ENCODE data around the gene AUTS2.

AUTS2 gene

DNA sequence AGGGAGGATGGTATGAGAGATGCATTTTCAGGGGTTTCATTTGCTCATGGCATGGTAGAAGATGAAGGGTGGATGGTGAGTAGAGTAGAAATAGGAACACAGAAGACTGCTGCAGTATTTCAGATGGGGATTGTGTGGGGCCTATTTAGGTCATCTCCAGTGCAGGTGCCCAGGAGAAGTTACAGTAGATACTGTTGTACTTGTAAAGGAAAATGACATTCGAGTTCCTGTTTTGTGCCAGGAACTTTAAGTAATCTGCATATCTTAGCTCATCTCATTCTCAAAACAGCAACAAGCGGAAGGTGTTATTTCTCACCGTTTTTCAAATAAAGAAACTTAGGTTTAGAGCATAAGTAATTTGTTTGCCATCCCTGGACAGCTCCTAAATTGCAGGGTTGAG is 156.2 kb downstream of the AUTS2 start:
- in situ Hi-C loops (cut with MboI; ENCODE audit: low sequenced_read_pairs) = no loop called here

DNA sequence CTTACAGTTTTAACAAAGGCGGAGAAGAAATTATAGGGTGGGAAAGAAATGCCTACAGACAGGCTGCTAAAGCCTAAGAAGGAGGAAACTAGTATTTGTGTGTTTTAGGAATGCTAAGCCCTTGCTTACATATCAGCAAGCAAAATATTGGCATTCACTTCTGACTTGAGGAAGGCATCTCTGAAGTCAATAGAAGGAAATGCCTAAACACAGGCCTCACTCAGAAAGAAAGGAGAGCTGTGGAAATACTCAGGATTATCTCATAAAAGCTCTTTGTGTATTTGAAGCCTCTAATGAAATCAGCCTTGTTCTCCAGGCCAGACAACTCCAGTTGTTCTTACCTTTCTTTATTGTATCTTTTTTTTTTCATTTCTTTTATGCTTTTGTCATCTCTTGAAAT is 158.0 kb downstream of the AUTS2 start:
- in situ Hi-C loops (cut with MboI; ENCODE audit: low sequenced_read_pairs) = no loop called here

GRCh38 chr7:69757528-69757927 is 159.3 kb downstream of the AUTS2 start:
- in situ Hi-C loops (cut with MboI; ENCODE audit: low sequenced_read_pairs) = no loop called here

- in situ Hi-C loops (cut with MboI; ENCODE audit: low sequenced_read_pairs) = no loop called here
Measured at GRCh38 chr7:69757981-69758430, 159.7 kb downstream of the AUTS2 start.

DNA sequence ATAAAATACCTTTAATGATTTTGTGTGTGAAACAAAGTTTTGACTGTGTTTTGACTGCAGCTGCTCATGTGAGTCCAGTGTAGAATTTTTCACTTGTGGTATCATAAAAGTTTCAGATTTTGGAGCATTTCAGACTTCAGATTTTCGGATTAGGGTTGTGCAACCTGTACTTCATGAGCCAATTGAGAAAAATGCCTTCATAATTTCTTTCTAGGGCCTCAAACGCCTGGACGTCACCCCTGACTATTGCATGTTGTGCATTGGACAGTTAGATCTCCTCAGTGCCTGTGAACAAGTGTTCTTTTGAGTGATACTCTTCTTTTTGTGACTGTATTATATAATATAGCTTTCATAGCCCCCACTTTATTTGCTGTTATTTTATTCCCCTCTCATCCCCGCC is 161.1 kb downstream of the AUTS2 start:
- in situ Hi-C loops (cut with MboI; ENCODE audit: low sequenced_read_pairs) = no loop called here

- in situ Hi-C loops (cut with MboI; ENCODE audit: low sequenced_read_pairs) = no loop called here
Measured at GRCh38 chr7:69761290-69761922, 163.1 kb downstream of the AUTS2 start.

GRCh38 chr7:69762821-69763352 is 164.6 kb downstream of the AUTS2 start:
- in situ Hi-C loops (cut with MboI; ENCODE audit: low sequenced_read_pairs) = no loop called here

- in situ Hi-C loops (cut with MboI; ENCODE audit: low sequenced_read_pairs) = no loop called here
Measured at GRCh38 chr7:69763513-69763912, 165.2 kb downstream of the AUTS2 start.

DNA sequence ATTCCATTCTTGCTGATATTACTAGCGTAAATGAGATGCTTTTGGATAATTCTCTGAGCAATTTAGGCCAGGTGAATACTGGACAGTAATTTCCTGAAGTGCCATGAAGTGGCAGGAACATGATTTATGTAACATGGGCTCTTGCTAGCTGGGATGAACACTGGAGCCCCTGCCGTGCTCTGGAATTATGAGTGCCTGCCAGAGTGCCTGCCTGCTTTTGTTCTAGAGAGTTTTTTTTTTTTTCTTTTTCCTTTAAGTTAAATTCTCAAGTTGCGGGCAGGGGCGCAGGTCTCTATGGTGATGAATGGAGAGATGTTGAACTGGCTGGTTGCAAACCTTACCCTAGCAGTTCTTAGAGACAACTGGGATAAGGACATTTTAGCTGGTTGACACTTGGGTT is 165.9 kb downstream of the AUTS2 start:
- in situ Hi-C loops (cut with MboI; ENCODE audit: low sequenced_read_pairs) = no loop called here

DNA sequence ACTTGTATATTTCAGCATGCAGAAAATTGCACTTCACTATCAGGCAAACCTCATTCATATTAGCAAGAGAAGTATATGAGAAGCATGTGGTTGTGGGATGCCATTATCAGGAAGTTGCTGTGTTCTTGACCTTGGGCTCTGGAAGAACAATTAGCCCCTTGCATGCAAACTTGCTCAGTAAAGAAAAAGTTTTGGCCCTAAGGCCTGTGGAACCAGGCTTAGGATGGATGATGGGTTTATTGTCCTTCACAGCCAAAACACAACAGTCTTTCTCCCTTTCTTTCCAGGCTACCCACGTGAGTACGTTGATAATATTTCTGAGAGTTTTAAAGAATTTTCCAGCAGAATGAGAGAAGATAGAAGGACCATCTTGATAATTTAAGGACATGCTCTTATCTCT is 166.4 kb downstream of the AUTS2 start:
- in situ Hi-C loops (cut with MboI; ENCODE audit: low sequenced_read_pairs) = no loop called here

DNA sequence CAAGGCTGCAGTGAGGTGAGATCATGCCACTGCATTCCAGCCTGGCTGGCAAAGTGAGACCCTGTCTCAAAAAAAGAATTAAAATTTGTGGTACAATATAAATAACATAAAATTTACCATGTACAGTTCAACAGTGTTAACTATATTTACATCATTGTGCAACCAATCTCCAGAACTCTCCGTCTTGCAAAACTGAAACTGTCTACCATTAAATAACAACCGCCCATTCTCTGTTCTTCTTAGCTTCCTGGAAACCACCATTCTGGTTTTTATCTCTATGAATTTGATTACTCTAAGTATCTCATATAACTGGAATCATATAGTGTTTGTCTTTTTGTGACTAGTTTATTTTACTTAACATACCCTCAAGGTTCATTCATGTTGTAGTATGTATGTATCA is 167.6 kb downstream of the AUTS2 start:
- in situ Hi-C loops (cut with MboI; ENCODE audit: low sequenced_read_pairs) = no loop called here

DNA sequence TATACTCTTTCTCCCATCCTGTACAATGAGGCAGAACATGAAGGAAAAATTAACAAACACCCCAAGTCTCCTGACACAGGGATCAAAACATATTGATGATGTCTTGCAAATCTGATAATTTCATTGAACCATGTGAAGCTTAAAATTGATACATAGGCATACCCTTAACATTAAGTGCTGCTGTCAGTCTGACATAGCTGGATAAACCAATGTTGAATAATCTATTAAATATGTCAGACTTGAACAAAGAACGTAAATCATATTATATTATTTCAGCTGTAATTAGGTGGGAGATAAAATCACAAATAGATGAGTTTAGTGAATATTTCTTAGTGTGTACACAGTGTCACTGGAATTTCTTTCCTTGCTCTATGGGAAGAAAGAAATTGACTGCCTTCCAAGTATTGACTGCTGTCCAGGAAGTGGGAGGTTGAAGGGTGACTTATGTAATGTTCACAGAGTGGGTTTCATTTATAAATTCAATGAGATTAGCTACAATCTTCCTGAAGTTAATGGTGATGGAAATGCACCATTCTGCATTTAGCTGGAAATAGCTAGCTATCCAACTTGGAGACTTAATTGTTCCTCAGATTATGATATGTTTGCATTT is 170.8 kb downstream of the AUTS2 start:
- in situ Hi-C loops (cut with MboI; ENCODE audit: low sequenced_read_pairs) = no loop called here

DNA sequence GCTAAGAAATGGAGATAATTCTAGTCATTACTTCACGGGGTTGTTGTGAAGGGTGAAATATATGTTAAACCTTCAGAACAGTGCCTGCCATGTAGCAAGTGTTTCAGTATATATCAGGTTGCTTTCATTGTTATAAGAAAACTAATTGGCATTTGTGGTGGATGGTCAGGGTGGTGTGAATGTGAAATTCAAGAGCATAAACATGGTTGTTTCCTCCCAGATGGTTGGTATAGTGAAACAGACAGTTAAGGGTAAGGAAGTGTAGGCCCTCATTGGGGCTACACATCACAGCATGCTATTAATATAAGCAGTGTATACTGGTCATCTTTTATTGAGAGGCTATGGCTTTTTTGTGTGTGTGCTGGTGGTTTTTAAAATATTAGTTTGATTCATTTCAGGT is 171.6 kb downstream of the AUTS2 start:
- in situ Hi-C loops (cut with MboI; ENCODE audit: low sequenced_read_pairs) = no loop called here

GRCh38 chr7:69770613-69771012 is 172.3 kb downstream of the AUTS2 start:
- in situ Hi-C loops (cut with MboI; ENCODE audit: low sequenced_read_pairs) = no loop called here

DNA sequence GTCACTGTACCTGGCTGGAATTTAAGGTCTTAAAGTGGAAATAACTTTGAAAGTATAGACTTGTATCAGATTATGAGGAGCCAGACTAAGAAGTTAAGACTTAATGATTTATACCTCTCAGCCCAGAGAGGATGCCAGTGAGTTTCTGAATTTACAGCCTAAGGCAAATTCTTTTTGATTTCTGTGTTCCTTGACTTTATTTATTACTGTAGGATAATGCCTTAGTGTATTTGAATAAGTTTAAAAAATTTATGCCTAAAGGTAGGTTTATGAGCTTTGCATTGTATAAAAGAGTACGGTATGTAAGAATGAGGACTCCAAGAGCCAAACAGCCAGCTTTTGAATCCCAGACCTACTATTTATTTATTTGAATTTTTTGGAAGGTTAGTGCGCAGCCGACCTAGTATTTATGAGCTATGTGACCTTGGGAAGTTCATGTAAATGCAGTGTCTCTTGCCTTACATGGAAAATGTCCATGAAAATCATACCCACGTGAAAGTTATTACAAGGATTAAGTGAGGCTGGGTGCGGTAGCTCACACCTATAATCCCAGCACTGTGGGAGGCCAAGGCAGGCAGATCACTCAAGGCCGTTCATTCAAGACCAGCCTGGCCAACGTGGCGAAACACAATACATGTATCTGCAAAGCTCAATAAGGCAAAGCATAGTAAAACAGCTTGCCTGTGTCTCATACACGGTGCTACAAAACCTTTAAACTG is 174.6 kb downstream of the AUTS2 start:
- in situ Hi-C loops (cut with MboI; ENCODE audit: low sequenced_read_pairs) = no loop called here

- in situ Hi-C loops (cut with MboI; ENCODE audit: low sequenced_read_pairs) = no loop called here
Measured at GRCh38 chr7:69773535-69774225, 175.4 kb downstream of the AUTS2 start.

DNA sequence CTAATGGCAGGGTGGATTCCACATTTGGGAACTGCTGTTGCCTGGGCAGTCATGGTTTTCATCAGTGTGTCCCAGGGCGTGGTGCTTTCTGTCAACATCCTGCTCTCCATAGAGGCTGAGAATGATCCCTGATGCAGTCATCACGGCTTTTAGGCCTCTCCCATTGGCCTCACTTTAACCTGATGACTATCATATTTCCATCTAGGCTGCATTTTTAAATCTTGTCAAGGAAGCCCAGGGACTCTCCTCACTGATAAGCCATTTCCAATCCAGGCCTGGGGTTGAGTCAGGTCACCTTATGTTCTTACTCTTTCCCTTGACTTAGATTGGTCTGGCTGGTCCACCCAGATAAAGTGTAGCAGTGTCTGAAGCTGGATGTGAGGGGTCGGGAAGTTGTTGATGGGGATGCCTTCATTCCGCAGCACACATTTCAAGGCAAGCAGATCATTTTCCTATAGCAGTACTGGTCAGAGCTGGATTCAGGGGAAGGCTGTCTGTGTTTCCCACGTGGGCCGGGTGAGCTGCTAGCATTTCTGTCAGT is 177.0 kb downstream of the AUTS2 start:
- in situ Hi-C loops (cut with MboI; ENCODE audit: low sequenced_read_pairs) = no loop called here

GRCh38 chr7:69776611-69777010 is 178.3 kb downstream of the AUTS2 start:
- in situ Hi-C loops (cut with MboI; ENCODE audit: low sequenced_read_pairs) = no loop called here

DNA sequence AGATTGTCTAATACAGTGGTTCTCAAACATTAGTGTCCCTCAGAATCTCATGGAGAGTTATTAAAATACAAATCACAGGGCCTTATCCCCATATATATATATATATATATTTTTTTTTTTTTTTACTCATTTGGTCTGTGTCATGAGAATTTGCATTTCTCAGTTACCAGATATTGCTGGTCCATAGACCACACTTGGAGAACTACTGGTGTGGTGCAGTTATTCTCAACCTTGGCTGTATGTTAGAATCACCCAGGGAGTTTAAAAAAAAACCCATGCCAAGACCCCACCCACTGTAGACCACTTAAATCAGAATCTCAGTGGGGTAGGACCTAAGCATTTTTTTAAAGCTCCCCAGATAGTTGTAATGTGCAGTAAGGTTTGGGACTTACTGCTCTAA is 179.9 kb downstream of the AUTS2 start:
- in situ Hi-C loops (cut with MboI; ENCODE audit: low sequenced_read_pairs) = no loop called here

DNA sequence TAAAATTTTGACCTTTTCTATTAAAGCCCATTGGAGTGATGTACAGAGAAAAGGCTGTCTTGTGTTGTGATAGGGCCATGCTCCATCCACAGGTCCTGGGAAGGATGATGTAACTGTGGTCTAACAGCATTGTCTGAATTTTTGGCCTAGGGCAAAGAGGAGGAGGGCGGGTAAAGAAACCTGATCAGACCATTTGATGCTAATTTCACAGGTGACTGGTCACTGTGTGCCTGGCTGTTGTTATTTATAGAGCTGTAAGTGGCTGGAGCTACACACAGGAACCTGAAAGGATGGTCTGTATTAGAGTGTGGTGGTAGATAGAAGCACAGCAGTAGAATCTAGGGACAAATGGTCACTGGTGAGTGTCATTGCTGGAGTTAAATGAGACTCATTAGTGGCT is 182.1 kb downstream of the AUTS2 start:
- in situ Hi-C loops (cut with MboI; ENCODE audit: low sequenced_read_pairs) = no loop called here

DNA sequence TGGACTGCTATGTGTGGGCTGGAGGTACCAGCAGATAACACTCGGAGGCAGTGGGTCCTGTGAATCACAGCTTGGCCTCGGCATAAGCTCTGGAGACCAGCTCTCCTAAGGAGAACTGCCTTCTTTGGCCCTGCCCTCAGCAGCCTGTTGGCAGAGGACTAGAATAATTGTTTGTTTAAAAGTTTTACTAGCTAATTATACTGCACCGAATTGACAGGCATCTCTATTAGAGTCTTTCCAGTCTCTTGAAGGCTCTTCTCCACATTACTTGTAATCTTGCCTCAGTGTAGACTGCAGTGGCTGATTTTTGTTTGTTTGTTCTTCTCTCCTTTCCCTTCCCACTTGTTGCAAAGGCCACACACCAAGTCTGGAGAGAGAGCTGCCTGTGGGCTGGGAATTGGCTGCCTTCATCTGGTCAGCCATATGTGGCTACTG is 183.2 kb downstream of the AUTS2 start:
- in situ Hi-C loops (cut with MboI; ENCODE audit: low sequenced_read_pairs) = no loop called here

Data from HL-60/S4 treated with retinoic acid at 250 ng/mL for 4 days and 3 days (cell line).